GM18867 (cell line): Measurements from ENCODE around the gene CNTNAP2.

Experiments
- ATAC-seq: cut with Tn5 transposase; IDR thresholded peaks from one replicate; pipeline ENCODE4 v1.9.1; 2021; ENCODE audit warnings: mild to moderate bottlenecking, moderate library complexity; ENCODE audit not compliant: unreplicated experiment

CNTNAP2 gene

GRCh38 chr7:148210804-148211325 lies 2094.3 kb downstream of the CNTNAP2 start:
- ATAC-seq, result no peak

DNA sequence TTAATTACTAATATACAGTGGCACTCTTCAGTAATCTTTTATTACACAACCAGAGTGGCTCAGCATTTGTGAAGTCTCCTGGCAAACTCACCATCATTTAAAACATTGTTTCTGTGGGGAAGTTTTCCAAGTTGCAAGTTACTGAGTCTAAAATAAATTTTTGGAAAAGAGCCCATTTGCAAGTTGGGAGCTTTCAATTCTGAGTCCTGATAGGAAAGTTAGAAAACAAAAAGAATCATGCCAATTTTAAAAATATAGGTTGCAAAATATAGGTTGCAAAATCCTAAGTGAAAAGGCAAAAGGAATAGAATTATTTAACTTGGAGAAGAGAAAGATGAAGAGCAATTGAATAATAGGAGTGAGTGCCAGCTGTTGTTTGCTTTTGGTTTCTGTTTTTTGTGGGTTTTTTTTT lies 2095.1 kb downstream of the CNTNAP2 start:
- ATAC-seq, result no peak

GRCh38 chr7:148212731-148213130 lies 2096.1 kb downstream of the CNTNAP2 start:
- no peak for ATAC-seq

DNA sequence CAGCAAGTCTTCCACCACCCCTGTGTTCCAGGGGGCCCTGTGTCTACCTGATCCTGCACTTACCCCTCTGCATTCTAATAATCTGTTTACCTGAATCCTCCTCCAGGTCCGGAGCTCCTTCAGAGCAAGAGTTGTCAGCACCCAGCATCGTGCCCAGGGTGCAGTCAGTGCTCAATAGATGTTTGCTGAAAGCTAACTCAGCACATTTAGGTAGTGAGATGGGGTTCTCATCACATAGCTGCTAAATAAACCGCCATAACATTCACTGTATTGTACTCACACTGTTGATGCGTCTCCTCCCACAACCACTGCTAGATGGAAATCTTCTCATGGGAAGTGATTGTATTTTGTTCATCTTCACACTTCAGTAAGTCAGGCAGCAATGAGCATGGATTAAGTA lies 2097.5 kb downstream of the CNTNAP2 start:
- ATAC-seq, result no peak

GRCh38 chr7:148218603-148219002 lies 2102.0 kb downstream of the CNTNAP2 start:
- no peak for ATAC-seq

- ATAC-seq, result no peak
Observed at GRCh38 chr7:148222721-148223120, 2106.1 kb downstream of the CNTNAP2 start.

- ATAC-seq, result no peak
Observed at GRCh38 chr7:148223160-148223559, 2106.6 kb downstream of the CNTNAP2 start.

DNA sequence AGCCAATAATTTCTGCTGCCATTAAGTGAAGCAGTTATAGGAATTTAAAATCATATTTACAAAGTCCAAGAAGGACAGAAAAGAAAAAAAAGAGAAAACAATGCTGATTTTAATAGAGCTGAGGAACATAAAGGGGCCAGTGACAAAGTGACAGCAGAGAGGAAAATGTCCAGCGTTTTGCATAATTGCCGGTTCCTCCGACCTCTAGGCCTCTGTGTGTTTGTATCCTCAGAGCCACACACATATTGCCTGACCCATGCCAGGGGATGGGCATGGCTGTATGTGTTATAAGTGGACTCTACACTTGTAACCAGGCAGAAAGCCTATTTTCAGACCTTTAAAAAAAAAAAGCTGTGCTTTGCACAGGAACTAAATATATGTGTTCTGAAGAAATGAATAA lies 2107.1 kb downstream of the CNTNAP2 start:
- no peak for ATAC-seq

GRCh38 chr7:148230296-148230695 lies 2113.7 kb downstream of the CNTNAP2 start:
- no peak for ATAC-seq

DNA sequence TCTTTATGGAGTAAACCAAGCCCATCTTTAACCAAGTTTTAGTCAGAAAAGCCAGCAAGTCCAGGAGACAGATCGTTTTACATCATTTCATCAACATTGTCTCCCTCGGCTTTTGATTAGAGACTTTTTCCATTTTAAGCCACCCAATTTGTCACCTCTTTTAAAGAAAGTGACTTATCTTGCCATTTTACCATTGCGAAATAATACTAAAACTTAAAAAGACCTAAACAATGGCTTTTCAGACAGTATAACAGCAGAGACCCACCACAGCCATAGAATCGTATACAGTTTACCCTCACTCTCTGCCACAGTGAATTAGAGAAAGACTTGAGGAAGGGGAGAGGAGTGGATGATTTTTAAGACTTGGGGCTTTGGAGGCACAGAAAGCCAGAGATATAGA lies 2114.3 kb downstream of the CNTNAP2 start:
- ATAC-seq, result no peak

GRCh38 chr7:148232784-148233183 lies 2116.2 kb downstream of the CNTNAP2 start:
- ATAC-seq, result no peak

GRCh38 chr7:148234715-148235114 lies 2118.1 kb downstream of the CNTNAP2 start:
- ATAC-seq, result no peak

- no peak for ATAC-seq
Observed at GRCh38 chr7:148238761-148239325, 2122.2 kb downstream of the CNTNAP2 start.

- peak; percentile 6 for ATAC-seq
Observed at GRCh38 chr7:148241700-148242293, 2125.2 kb downstream of the CNTNAP2 start.

GRCh38 chr7:148242294-148242821 lies 2125.8 kb downstream of the CNTNAP2 start:
- ATAC-seq, result peak; percentile 92

- no peak for ATAC-seq
Observed at GRCh38 chr7:148245381-148245780, 2128.8 kb downstream of the CNTNAP2 start.

DNA sequence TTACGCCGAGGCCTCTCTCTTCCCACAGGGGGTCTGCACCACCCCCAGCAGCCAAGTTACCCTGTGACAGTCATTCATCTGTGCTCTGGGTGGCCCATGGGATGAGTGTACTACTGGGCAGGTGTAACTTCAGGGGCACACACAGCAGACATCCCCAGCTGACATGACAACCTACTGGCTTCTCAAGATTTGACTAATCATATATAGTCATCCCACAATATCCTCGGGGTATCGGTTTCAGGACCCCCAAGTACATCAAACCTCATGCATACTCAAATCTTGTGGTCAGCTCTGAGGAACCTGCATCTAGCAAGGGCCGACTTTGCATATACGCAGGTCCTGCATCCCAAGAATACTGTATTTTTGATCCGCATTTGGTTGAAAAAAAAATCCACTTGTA lies 2137.0 kb downstream of the CNTNAP2 start:
- ATAC-seq, result peak; percentile 89

- ATAC-seq, result no peak
Observed at GRCh38 chr7:148255333-148255732, 2138.7 kb downstream of the CNTNAP2 start.

DNA sequence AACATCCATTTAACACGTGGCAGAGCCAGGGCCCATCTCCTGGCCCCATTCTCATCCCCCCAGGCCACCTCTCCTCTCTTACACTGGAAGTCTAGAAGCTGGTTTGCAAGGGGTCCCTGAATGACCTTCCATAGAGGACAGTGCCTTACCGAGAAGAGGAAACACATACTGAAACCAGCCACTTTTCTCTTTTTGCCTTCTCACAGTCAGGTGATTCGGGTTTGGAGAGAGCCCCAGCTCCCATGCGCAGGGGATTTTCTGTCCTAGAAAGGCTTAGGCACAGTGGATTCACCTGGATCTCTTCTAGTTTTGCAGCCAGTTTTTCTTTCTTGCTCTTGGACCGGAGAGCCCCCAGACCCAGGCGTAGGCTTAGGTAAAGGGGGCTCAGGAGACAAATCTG lies 2139.8 kb downstream of the CNTNAP2 start:
- no peak for ATAC-seq

DNA sequence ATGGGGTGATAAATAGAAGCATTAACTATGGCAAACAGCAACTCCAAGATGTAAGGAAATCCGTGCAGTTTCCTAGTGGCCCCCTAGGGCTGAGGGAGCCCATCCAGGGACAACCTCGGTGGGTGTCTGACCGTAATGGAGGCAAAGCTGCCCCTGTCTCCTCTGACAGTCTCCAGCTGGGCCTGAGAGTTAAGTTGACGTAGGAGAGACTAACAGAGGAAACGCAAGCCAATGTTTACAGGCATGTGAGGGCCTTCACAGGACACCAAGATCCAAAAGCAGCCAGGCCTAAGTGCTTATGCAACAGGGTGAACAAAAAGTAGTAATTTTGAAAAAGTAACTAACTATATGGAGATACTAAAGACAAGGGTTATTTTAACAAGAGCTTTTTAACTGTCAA lies 2144.0 kb downstream of the CNTNAP2 start:
- no peak for ATAC-seq

DNA sequence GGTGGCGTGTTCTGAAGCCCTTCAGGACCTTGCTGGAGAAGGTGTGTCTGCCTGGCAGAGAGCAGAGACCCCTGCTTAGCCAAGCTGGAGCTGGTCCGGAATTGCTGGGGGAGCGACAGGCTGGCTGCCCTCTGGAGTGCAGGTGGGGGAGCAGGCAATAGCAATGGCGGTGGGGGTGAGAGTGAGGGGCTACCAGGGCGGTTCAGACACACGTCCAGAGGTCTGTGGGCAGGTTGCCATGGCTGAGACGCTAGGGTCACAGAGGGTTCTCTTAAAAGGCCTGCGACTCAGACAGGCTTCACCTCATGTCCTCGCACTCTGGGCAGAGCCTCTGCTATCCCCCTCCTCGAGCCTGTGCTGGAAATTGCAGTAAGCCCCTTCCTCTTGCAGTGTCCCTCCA lies 2144.9 kb downstream of the CNTNAP2 start:
- no peak for ATAC-seq

- ATAC-seq, result no peak
Observed at GRCh38 chr7:148261996-148262688, 2145.5 kb downstream of the CNTNAP2 start.
